ENCODE results near the gene ATG13. TPM values are rescaled to one million over a fixed set of nuclear protein-coding genes. Genes with fewer than 3 reads are reported as not detected.

ATG13 gene
- total and polyA plus RNA-seq, 2 experiments from 2014 or later = 32.9 to 71.1 TPM

DNA sequence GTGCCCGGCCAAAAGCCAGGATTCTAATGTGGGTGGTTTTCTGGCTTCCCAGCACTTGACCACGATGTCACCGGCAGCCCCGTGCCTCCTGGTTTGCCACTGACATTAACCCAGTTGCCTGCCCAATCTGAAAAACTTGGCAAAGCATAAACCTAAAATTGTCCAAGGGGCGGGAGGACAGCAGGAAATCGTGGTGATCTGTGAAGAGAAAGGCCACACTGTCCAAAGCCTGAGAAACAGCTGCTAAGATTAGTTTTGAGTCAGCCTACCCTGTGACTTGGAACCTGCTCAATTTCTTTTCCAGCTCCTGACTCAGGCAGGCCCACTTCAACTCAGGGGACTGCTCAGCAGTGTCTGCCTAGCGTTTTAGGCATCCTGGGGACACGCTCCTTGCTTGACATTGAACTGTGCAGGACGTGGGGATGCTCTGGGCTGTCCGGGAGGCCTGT, 93.5 kb downstream of the ATG13 start:
- H3K4me3 ChIP-seq = no peak overlapping the region
- H3K27me3 ChIP-seq (ENCODE audit: insufficient read depth) = no peaks in the 10 kb centered on the region
- no peaks in the 10 kb centered on the region; the same call in 1 of the 2 replicates for H3F3A ChIP-seq (replicated peaks; ENCODE audit: low read depth)
- DNase-seq (ENCODE audit: low spot score) = no peak
- no peaks in the 10 kb centered on the region for H3K4me1 ChIP-seq (ENCODE audit: insufficient read depth)
- Mint-ChIP-seq H3K4me1 (no peaks in the 10 kb centered on the region), H3K9me3 (no peaks in the 10 kb centered on the region), H3K36me3 (ENCODE audit: low read depth) (peaks cover 8% of the 10 kb centered on the region), H3K4me3 (no peak overlapping the region), H3K27me3 (ENCODE audit: insufficient read depth, low read depth, poor library complexity) (no peaks in the 10 kb centered on the region), H3K27ac (no peak overlapping the region)
- H3K9me2 ChIP-seq (ENCODE audit: insufficient read depth) = no peaks in the 10 kb centered on the region
- no peaks in the 10 kb centered on the region for H3K79me2 ChIP-seq (replicated peaks; ENCODE audit: insufficient read depth)
- TF ChIP-seq JUNB (IDR thresholded peaks at IDR 0.05; ENCODE audit: unreplicated experiment) (no peak), ZNF114 (CRISPR knock-in tag; IDR thresholded peaks at IDR 0.05) (no peak), EZH2phosphoT487 (IDR thresholded peaks at IDR 0.05; ENCODE audit: unreplicated experiment) (no peak), ETS1 (IDR thresholded peaks at IDR 0.05) (no peak), NANOG (IDR thresholded peaks at IDR 0.05; ENCODE audit: borderline replicate concordance) (no peak), EZH2 (IDR thresholded peaks at IDR 0.05; ENCODE audit: low read depth, unreplicated experiment) (no peak), ZNF462 (CRISPR knock-in tag; IDR thresholded peaks at IDR 0.05) (no peak), ZNF331 (CRISPR knock-in tag; IDR thresholded peaks at IDR 0.05; ENCODE audit: low read depth) (no peak), POLR2AphosphoS5 (IDR thresholded peaks at IDR 0.05; ENCODE audit: low read depth) (no peak), CREB1 (CRISPR knock-in tag; IDR thresholded peaks at IDR 0.05; ENCODE audit: low read depth) (no peak), REST (IDR thresholded peaks at IDR 0.05; ENCODE audit: unreplicated experiment) (no peak), STAT1 (IDR thresholded peaks at IDR 0.05; ENCODE audit: unreplicated experiment) (no peak)
- TF ChIP-seq, protein P1, sequence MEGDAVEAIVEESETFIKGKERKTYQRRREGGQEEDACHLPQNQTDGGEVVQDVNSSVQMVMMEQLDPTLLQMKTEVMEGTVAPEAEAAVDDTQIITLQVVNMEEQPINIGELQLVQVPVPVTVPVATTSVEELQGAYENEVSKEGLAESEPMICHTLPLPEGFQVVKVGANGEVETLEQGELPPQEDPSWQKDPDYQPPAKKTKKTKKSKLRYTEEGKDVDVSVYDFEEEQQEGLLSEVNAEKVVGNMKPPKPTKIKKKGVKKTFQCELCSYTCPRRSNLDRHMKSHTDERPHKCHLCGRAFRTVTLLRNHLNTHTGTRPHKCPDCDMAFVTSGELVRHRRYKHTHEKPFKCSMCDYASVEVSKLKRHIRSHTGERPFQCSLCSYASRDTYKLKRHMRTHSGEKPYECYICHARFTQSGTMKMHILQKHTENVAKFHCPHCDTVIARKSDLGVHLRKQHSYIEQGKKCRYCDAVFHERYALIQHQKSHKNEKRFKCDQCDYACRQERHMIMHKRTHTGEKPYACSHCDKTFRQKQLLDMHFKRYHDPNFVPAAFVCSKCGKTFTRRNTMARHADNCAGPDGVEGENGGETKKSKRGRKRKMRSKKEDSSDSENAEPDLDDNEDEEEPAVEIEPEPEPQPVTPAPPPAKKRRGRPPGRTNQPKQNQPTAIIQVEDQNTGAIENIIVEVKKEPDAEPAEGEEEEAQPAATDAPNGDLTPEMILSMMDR (conservative IDR thresholded peaks at IDR 0.05; ENCODE audit: low read depth in 2 of 2) = no peak
- H3K36me3 ChIP-seq (ENCODE audit: insufficient read depth) = no peaks in the 10 kb centered on the region
- no peaks in the 10 kb centered on the region; the same call in 1 of the 2 replicates for H4K20me1 ChIP-seq (replicated peaks; ENCODE audit: insufficient read depth)
- no peak overlapping the region for H3K4me2 ChIP-seq
- H3K27ac ChIP-seq (ENCODE audit: low read depth) = 0 out of 2 replicates have a peak overlapping the region, but pooled peaks have one; percentile 26
- no peak for ATAC-seq
- no peak overlapping the region for H2AFZ ChIP-seq
